OCI-LY3 (cell line): ENCODE measurements around the gene RANBP3.

ENCODE experiments used
- H2AFZ ChIP-seq: fragments of 200-600, 300-600 bp; shearing (Covaris generic); 2 replicates; pipeline ENCODE4 v1.6.0; 2014; ENCODE audit warnings: antibody characterized with exemption, low read depth, low read length
- H3K27ac ChIP-seq: fragments of 200-600, 300-600 bp; sonication (generic); 2 replicates; pipeline ENCODE4 v1.5.1; 2014; ENCODE audit warnings: mild to moderate bottlenecking, low read length, moderate library complexity, mixed read lengths
- H3K27me3 ChIP-seq: fragments of 200-600, 300-600 bp; sonication (generic); 2 replicates; pipeline ENCODE4 v1.6.1; 2014; ENCODE audit warnings: low read depth, low read length, mixed read lengths
- H3K36me3 ChIP-seq: fragments of 200-600, 300-600 bp; sonication (generic); replicated peaks from 2 replicates; pipeline ENCODE3; 2014; ENCODE audit warnings: low read depth, low read length, mixed read lengths
- H3K4me1 ChIP-seq: fragments of 300-600, 200-600 bp; sonication (generic); 2 replicates; pipeline ENCODE4 v1.6.1; 2014; ENCODE audit warnings: low read length, mixed read lengths
- H3K4me2 ChIP-seq: fragments of 200-600, 300-600 bp; sonication (generic); 2 replicates; pipeline ENCODE4 v1.6.1; 2014; ENCODE audit warnings: low read length, mixed read lengths
- H3K4me3 ChIP-seq: fragments of 300-600, 200-600 bp; sonication (generic); 2 replicates; pipeline ENCODE4 v1.5.1; 2014; ENCODE audit warnings: antibody characterized with exemption, mild to moderate bottlenecking, low read length, moderate library complexity
- H3K79me2 ChIP-seq: fragments of 300-600, 200-600 bp; shearing (Covaris generic); 2 replicates; pipeline ENCODE4 v1.6.1; 2014; ENCODE audit warnings: mild to moderate bottlenecking, low read length, mixed read lengths
- H3K9ac ChIP-seq: fragments of 300-600, 200-600 bp; shearing (Covaris generic); 2 replicates; pipeline ENCODE4 v1.6.0; 2014; ENCODE audit warnings: mild to moderate bottlenecking, low read length, moderate library complexity
- H3K9me3 ChIP-seq: fragments of 200-600, 300-600 bp; shearing (Covaris generic); 2 replicates; pipeline ENCODE4 v1.6.1; 2014; ENCODE audit warnings: low read length, mixed read lengths; ENCODE audit not compliant: insufficient read depth
- H4K20me1 ChIP-seq: fragments of 200-600, 300-600 bp; sonication (generic); 2 replicates; pipeline ENCODE4 v1.6.1; 2016; ENCODE audit warnings: low read length, mixed read lengths; ENCODE audit not compliant: insufficient read depth
- CTCF ChIP-seq: fragments of 200-600, 300-600 bp; sonication (generic); IDR thresholded peaks from 2 replicates; pipeline ENCODE4 v1.5.1; 2014; ENCODE audit warnings: antibody characterized with exemption, low read length, low read depth
- EZH2phosphoT487 ChIP-seq: fragments of 200-600 bp; shearing (Covaris generic); IDR thresholded peaks from 2 replicates; pipeline ENCODE4 v1.6.1; 2018; ENCODE audit warnings: antibody characterized with exemption, mixed run types, low read depth

Gene RANBP3

GRCh38 chr19:5976768-5977167, 1.2 kb downstream of the RANBP3 start:
- Histone ChIP-seq H4K20me1 (peaks cover 36% of the 10 kb centered on the region), H3K27ac (peak overlapping the region; percentile 75)

GRCh38 chr19:5975388-5975728, 2.6 kb downstream of the RANBP3 start:
- Histone ChIP-seq H3K36me3 (peaks cover 53% of the 10 kb centered on the region), H3K9me3 (no peaks in the 10 kb centered on the region), H3K4me1 (peaks cover 55% of the 10 kb centered on the region), H3K79me2 (peaks cover 96% of the 10 kb centered on the region), H4K20me1 (peaks cover 49% of the 10 kb centered on the region), H2AFZ (no peak overlapping the region), H3K9ac (peak overlapping the region; percentile 66), H3K27me3 (no peaks in the 10 kb centered on the region), H3K27ac (peak overlapping the region; percentile 90), H3K4me2 (peak overlapping the region; percentile 85), H3K4me3 (peak overlapping the region; percentile 72)
- no peak for TF ChIP-seq CTCF

More at GRCh38 chr19:5976768-5977167, 1.2 kb downstream of the RANBP3 start:
- Histone ChIP-seq H3K4me1 (peaks cover 55% of the 10 kb centered on the region), H3K9me3 (no peaks in the 10 kb centered on the region), H3K9ac (peak overlapping the region; percentile 83), H3K27me3 (no peaks in the 10 kb centered on the region), H3K79me2 (peaks cover 90% of the 10 kb centered on the region), H3K4me2 (peak overlapping the region; percentile 100), H3K4me3 (peak overlapping the region; percentile 98), H3K36me3 (peaks cover 52% of the 10 kb centered on the region), H2AFZ (no peak overlapping the region)
- TF ChIP-seq EZH2phosphoT487 (no peak), CTCF (no peak)

- no peaks in the 10 kb centered on the region for H3K9me3 ChIP-seq
- peak overlapping the region; percentile 85 for H3K4me2 ChIP-seq
- no peak overlapping the region for H2AFZ ChIP-seq
- H3K27me3 ChIP-seq: no peaks in the 10 kb centered on the region
- H4K20me1 ChIP-seq: peaks cover 54% of the 10 kb centered on the region
- TF ChIP-seq CTCF: no peak
- TF ChIP-seq EZH2phosphoT487: no peak
- H3K27ac ChIP-seq: peak overlapping the region; percentile 90
- H3K36me3 ChIP-seq: peaks cover 54% of the 10 kb centered on the region
- peak overlapping the region; percentile 72 for H3K4me3 ChIP-seq
- H3K9ac ChIP-seq: peak overlapping the region; percentile 66
- peaks cover 53% of the 10 kb centered on the region for H3K4me1 ChIP-seq
- H3K79me2 ChIP-seq: peaks cover 96% of the 10 kb centered on the region
Observed at GRCh38 chr19:5974721-5975387, 3.1 kb downstream of the RANBP3 start.

- peak overlapping the region; percentile 66 for H3K9ac ChIP-seq
- H3K36me3 ChIP-seq: peaks cover 55% of the 10 kb centered on the region
- H3K9me3 ChIP-seq: no peaks in the 10 kb centered on the region
- H2AFZ ChIP-seq: no peak overlapping the region
- H3K4me2 ChIP-seq: peak overlapping the region; percentile 85
- peak overlapping the region; percentile 72 for H3K4me3 ChIP-seq
- H3K27me3 ChIP-seq: no peaks in the 10 kb centered on the region
- H3K79me2 ChIP-seq: peaks cover 97% of the 10 kb centered on the region
- TF ChIP-seq CTCF: no peak
- no peak for TF ChIP-seq EZH2phosphoT487
- peaks cover 62% of the 10 kb centered on the region for H4K20me1 ChIP-seq
- H3K4me1 ChIP-seq: peaks cover 47% of the 10 kb centered on the region
- peak overlapping the region; percentile 90 for H3K27ac ChIP-seq
Observed at GRCh38 chr19:5973867-5974635, 3.9 kb downstream of the RANBP3 start.
